NT2/D1 (cell line): Measurements from ENCODE around the gene SND1.

Experiments
- SUZ12 ChIP-seq: IDR thresholded peaks from 2 replicates; pipeline ENCODE4 v1.6.1; 2011; ENCODE audit not compliant: insufficient read length, insufficient read depth; ENCODE audit errors: extremely low read depth
- YY1 ChIP-seq: IDR thresholded peaks from 2 replicates; pipeline ENCODE4 v1.6.1; 2011; ENCODE audit not compliant: insufficient read length, insufficient read depth
- ZNF274 ChIP-seq: IDR thresholded peaks from 2 replicates; pipeline ENCODE4 v1.6.1; 2011; ENCODE audit warnings: mild to moderate bottlenecking, low read depth, low read length

DNA sequence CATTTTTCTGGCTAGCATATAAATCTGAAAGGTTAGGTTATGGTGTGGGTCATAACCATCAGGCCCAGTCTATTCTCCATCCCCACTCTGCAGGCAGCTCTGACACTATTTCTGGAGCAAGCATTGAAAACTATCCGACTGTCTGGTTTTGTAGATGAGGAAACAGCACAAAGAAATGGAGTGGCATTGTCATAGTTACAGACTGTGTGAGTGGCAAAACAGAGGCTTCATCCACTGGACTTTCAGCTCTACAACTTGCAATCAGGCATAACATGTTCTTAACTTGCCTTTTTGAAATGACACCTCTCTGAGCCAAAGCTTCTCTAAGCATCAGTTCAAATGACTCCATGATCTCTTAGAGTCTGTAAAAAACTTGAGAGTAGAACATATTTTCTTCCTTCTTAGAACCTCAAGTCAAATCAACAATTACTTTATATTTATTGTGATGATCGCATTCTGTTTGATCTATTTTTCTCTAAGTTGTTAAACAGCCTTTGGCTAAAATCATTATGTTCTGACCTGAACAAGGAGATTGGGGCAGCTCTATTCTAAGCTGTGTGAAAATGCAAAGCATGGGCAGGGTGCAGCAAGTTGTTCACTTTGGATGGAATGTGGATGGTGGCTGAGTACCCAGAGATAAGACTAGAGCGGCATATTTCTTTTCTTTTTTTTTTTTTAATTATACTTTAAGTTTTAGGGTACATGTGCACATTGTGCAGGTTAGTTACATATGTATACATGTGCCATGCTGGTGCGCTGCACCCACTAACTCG, 310.8 kb downstream of the SND1 start:
- TF ChIP-seq ZNF274 (no peak), YY1 (no peak), SUZ12 (no peak)
